ENCODE results near the gene PHKA2.
A peak's percentile ranks its signal among the peaks of the same experiment; 100 is the strongest.

Gene PHKA2

DNA sequence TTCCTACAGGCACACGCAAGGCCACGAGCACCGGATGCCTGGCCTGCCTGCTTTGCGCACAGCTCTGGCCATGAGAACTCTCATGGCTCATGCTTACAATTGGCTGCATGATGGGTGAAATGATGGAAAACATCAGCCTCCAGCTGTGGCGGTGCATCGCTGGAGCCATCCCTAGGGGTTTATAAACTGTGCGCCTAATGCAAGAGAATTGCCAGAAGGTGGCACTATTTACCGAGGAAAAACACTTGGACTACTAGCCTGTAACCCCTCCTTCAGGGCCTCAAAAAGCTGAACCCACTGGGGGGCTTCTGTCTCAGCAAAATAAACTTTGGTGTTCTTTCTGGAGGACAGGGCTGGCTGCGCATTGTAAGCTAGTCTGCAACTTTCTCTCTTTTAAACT, 51.9 kb downstream of the PHKA2 start:
- peak; percentile 27 for DNase-seq

DNA sequence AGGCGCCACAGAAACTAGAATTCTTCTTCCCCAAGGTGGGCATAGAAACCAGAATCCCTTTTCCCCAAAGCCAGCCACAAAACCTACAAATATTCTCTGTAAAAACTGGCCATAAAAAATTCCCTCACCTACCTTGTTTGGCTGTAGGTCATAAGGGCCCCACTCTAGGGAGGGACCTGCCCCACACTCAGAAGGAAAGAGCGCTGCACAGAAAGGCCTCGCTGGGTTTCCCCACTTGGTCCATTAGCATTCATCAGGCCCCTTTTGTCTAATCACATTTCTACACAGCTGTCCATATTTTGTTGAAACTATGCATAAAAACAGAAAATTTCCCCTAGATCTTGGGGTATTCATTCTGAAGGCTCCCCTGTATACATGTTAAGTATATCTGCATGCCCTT, 54.1 kb downstream of the PHKA2 start:
- DNase-seq, result no peak

DNA sequence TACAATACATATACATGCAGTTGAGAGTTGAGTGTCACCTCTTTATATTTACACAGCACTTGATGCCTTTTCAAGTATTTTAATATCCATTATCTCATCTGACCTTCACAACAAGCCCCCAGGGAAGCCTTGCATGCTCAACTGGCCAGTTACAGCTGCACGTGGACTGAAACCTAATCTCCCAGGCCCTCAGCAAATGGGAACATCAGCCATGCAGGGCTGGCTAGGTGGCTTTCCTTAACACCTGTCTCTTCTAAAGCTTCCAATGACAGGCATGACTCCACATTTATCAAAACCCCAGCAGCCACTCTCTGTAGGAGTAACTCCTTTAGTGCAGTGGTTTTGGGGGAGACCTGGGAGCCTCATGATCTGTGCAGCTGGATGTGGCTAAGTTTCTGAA, 56.4 kb downstream of the PHKA2 start:
- no peak for DNase-seq

DNA sequence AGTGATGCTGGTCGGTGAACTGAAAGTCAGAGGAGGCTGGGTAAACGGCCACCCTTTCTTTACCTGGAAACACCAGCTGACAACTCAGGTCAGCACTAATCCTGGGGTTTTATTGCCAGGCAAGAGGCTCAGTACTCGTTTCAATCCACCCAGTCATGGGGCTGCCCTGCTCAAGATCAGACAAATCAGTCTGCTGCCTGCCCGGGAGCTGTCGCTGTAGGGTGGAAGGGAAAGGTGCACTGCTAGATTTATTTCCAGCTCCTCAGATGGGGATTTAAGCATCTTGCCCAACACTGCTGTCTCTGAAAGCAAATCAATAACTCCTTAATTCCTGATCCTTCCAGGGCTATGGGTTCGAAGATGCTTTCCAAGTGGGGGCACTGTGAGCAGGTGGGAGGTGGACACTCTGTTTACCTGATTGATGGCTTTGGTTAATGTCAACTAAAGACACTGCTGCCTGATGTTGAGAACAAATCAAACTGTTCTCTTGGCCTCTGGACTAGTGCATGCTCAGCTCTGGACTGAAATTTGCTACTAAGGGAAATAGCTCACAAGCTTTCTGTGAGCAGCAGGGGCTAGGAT, 59.3 kb downstream of the PHKA2 start:
- no peak for DNase-seq

DNA sequence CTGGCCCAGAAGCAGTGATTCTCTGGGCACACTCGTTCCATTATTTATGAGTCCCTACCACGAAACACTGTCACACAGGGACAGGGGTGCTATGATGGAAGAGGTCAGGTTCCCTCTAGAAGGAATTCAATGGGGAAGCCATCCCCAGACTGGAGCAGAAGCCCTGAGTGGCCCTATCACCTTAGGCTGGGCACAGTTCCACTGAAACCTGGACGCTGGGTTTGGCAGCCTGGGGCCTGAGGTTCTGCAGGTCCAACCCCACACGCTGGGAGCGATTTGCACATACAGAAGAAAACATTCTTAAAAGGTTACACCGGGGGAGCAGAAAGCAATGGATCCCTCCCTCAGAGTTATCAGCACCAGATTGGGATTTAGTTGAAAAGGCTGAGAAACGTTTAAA, 63.3 kb downstream of the PHKA2 start:
- DNase-seq, result no peak

DNA sequence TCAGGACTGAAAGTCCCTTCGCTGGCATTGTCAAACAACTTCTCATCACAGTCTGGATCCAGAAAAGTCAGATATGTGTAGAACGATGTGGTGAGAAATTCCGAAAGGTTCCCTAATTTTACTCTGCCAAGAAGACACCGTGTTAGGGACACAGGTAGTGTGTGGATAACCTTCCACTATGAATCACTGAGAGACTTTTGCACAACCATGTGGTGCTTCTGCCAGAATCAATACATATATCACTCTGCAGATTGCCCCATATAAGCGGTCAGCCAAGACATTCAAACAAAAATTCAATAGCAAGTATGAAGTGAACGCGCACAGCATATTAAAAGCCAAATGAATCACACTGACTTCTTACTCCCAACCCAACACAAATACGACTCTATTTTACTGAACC, 63.8 kb downstream of the PHKA2 start:
- no peak for DNase-seq

DNA sequence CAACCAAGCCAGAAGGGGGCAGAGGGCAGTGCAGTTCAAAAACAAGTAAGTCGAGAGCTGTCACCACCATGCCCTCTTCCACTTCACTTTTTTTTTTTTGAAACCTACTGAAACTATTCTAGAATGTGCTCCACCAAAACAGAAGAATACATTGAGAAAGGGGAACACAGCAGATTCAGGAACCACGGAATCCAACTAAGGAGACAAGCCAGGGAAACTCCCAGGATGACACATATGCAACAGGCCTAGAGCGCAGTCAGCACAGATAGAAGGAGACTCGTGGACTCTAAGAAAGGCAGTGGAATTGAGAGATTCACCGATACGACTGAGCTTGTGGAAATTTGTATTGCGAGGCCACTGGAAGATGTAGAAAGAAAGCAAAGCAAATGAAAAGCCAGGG, 66.1 kb downstream of the PHKA2 start:
- no peak for DNase-seq

DNA sequence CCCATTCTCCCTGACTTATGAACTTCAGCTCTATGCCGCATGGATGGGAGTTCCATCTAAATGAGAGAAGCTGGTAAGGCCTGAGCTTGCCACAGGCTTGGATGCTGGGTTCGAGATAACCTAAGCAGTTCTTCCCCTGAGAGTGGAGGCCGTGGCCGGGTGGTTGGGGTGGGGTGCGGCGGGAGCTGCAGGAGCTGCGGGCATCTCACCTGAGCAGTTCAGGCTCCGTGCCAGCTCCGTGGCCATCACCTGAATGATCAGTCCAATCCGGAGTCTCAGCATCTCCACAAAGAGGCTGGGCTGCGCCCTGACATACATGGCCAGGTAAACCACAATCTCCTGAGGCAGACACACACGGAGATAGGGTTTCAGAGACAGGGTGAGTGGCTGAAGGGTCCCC, 77.6 kb downstream of the PHKA2 start:
- DNase-seq, result no peak

DNA sequence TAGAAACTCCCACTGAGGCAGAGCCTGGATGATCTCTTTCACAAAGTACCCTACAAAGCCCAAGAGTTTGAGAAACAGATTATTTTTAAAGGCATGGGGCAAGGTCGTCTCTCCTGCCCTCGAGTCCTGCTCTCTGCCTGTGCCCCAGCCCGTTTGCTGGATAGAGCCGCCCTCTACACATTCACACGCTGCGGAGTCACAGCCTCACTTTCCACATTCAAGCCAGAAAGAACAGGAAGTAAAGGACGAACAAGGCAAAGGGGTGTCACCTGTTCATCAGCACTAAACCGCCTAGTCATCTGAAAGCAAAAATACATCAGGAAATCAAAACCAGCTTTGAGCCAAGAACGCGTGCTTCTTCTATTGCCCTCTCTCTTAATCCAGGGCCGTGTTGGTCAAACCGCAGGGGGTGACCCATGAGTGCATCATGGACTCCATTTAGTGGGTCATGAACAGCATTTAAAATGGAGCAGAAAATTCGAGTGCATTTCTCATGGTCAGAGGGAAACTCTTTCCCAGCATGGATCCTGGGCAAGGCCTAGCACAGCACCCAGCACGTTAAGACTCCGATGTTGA, 83.4 kb downstream of the PHKA2 start:
- DNase-seq, result no peak

DNA sequence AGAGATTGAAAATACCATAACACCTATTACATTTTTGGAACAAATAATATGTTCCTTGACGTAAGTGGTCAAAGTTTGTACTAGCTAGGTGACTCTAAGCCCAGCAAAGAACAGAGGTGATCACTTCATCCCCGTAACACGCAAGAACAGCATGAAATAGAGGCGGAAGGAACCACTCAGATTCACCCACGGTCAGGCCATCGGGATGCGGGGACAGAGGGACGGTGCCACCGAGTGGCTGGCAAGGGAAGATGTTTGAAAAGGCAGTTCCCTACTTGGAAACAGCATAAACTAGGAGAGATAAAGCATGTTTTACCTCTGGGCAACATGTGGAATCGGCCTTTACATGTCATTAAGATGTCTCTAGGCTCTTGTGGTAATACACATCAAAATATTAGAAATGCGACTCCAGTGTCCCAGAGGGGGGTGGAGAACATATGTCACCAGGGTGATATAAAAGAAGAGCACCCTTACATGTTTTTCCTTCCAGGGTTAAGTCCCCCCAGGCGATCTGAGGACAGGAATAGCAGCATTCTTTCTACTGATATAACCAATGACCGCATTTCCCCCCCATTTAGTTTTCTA, 84.0 kb downstream of the PHKA2 start:
- no peak for DNase-seq

DNA sequence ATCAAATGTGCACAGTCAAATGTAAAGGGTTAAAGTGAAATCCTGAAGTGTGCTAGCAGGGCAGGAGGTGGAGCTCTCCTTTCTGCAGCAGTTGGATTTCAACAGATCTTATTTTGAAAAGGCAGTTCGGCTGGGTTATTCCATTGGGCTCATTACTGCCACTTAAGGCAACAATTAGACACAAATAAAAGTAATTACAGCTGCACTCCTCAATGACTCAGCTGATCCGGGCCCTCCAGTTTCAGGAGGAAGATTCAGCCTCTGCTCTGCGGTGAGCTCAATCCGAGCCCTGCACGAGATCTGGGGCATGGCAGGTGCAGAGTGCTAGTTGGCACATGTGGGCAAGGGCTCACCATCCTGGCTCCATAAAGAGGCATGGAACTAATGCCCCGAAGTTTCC, 85.4 kb downstream of the PHKA2 start:
- DNase-seq, result no peak

DNA sequence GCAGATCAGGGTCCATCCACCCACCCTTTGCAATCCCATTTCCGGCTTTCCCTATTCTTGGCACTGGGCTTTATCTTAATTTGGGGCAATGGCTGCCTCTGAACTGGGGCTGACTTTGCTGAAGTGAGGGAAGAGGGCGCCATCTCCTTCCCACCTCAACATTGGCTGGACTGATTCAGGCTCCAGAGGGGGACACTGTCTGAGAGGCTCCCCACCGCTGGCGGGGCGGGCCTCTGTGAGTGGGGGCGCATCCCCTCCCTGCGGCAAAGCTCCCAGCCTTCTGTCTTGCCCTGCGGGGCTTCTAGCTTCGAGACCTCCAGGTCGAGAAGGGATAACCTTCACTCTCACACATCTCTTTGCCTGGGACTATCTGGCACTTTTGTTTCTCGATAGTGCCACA, 85.8 kb downstream of the PHKA2 start:
- DNase-seq, result no peak

DNA sequence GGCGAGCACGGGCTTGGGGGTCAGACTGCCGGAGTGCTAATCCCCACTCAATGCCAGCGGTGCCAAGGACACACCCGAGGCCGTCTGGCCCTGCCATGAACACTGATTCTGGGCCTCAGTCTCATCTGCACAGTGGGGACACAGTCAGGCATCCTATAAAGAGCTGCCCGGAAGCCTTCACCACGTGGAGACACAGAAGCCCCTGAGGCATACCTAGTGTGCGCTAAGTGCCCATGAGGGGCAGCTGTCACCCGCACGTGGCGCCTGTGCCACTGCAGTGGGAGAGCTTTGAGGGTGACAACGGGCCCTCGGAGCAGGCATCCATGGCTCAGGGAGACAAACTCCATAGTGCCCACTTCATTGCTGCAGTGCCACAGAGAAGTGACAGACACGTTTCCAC, 86.3 kb downstream of the PHKA2 start:
- DNase-seq, result no peak

DNA sequence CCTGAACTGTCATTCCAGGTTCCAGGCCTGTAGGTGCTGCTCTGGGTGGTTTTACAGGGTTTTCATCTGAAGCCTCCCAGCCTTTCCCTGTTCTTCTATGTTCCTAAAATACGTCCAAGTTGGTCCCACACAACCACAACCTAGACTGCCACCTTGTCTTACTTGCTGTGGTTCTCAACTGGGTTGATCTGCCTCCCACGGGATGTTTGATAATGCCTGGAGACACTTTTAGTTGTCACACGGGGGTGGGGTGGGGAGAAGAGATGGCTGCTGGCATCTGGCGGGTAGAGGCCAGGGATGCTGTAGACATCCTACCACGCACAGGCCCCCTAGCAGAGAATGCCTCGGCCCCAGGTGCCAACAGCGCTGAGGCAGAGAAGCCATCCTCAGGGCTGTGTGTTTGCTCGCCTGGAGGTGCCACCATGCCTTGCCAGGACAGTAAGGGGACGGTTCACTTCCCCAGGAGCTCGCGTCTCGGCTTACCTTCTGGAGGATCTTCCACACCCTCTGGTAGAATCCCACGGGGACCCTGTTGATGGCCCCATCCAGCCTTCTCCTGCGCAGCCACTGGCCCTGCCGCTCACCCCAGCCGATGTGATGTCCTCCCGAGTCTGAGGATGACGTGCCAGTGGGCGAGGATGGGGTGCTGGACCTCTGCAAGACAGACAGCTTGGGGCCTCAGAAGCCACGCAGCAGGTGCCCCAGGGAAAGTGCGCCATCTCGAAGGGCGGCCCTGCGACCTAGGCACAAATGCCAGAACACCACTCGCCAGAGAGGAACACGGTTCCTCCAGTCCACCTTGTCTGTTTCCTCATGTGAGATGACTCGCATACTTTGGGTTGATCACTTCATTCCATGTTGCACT, 87.0 kb downstream of the PHKA2 start:
- DNase-seq, result no peak

DNA sequence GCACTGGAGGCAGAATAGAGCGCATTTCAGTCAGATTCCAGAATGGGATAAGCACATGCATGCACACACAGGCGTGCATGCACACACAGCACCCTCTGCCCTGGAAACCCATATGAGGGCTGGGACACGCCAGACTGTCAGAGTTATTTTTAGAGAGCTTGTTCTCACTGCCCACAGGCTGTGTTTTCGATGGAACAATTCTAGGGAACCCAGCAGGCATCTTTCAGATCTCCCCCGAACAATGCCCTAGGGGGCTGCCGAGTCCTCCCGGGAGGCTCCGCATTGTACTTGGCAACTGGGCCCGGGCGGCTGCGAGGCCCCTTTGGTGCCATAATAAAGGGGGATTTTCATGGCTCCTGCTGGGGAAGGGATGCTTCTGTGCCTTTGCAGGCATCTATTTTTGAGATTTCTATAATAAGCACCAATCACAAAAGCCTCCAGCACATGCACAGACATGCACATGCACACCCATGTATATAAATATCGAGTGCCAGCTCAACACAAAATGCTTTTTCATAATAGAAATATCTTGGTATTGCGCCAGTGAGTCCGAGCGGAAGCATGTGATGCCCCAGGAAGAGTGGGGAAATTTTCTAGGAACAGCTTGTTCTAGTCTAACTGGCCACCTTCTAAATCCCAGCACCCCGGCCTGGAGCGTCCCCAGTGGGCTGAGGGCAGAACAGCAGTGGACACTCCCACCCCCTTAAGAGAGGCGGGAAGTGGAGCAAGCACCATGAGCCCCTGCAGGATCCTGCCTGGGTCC, 88.5 kb downstream of the PHKA2 start:
- peak; percentile 75 for DNase-seq

DNA sequence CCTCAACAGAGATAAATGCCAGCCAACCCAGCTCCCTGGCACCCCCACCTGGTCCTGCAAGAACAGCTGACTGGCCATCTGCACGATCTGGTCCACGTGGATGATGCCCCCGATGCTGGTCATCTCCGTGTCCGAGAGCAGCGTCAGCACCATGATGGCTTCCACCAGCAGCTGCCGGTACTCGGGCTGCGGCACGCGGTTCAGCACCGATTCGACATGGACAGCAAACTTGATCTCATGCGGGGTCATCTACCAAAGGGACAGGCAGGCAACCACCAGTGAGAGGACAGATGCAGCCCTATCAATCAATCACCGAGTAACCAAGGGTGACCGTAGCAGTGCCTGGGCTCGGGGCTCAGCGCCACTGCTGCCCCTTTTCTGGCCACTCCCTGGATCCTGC, 89.8 kb downstream of the PHKA2 start:
- no peak for DNase-seq

DNA sequence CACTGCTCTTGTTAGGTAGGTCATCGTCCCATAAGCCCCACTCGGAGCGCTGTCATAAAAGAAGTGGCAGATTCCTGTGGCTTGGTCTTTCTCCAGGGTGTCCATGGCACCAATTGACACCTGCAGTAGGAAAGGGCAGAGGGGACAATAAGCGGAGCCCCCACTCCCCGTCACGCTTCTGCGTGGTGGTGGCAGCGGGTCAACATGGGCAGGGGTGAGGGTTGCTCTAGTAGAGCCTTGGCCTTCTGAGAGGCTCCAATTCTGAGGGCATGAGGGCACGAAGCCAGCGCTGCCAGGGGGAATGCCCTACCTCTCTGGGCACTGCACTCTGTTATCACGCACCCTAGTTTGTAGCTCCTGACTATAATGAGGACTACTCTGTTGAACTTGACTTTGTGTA, 90.4 kb downstream of the PHKA2 start:
- no peak for DNase-seq

DNA sequence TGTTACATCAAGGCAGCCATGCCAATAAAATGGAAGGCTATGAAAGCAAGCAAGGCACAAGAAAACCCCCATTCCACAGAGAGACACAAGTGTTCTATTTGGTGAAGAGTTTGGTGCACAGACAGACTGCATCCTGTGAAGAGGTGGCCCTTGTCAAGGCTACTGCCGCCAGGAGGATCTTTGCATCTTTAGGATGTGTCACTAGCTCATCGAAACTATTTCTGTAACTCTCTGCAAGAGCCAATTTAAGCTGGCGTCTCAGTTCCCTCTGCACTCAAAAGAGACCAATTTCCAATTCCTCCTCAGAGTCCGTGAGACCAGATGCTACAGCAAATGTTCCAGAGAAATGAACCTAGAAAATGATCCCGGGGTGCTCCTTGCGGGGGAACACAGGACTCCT, 91.0 kb downstream of the PHKA2 start:
- no peak for DNase-seq

DNA sequence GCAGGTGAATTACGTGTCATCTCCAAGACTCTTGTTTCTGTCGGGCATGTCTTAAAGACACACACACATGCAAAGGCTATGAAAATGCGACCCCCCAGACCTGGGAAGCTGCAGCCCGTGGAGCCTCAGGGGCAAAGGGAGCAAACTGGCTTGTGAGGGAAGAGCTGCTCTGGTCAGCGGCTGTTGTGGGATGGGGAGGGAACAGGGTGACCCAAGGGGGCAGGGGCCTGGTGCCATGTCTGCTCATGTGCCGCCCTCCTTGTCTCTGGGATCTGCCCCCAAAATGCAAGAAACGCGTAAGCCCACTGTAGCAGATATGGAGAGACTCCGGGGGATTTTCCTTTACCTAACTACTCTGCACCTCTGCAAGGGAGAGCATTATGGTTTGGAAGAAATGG, 92.4 kb downstream of the PHKA2 start:
- DNase-seq, result no peak

DNA sequence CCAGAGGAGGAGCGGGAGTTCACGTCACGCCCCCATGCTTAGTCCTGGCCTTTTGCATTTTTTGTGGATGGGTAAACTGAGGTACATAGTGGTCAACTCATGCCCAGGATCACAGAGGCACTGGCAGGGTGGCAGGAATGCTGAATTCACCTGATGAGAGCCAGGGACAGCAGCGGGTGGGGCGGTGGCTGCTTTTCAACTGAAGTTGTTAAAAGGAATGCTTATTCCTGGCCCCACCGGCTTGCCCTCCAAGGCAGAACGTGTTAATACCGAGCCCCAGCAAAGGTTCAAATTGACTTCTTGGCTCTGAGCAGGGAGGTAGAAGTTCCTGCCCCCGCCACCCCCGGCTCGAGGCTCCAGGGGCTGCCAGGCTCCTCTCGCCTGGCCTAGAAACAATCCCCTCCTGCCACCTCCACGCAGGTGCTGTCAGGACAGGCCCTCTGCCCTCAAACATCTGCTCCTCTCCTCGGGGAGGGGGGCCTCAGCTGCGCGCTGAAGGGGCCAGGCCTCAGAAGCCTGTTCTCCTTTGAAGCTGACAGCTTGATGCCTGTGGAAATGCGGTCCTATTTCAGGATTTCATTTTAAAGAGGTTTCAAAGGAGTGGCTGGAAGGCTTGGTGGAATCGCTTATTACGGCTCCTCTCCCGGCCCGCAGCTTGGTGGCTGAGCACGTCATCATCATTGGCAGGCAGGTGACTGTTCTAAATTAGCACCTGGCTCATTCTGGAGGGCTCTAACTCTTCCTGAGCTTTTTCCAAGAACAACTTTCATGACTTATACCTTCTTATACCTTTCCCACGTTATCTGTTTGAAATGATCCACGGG, 93.0 kb downstream of the PHKA2 start:
- DNase-seq, result no peak

DNA sequence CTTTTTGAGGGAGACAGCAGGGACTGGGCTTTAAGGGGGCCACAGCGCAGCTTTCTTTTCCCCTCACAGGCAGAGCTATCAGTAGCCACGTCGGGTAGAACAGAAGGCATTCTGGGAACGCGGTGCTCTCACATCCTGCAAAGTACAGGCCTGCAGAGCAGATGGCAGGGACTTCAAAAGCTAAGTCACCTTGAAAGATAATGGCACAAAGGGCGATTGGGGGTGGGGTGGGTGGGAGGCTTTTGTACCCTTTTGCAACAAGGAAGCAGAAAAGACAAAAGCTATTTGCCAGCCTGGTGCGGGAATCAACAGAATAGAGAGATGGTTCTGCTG, 93.9 kb downstream of the PHKA2 start:
- DNase-seq, result no peak

DNA sequence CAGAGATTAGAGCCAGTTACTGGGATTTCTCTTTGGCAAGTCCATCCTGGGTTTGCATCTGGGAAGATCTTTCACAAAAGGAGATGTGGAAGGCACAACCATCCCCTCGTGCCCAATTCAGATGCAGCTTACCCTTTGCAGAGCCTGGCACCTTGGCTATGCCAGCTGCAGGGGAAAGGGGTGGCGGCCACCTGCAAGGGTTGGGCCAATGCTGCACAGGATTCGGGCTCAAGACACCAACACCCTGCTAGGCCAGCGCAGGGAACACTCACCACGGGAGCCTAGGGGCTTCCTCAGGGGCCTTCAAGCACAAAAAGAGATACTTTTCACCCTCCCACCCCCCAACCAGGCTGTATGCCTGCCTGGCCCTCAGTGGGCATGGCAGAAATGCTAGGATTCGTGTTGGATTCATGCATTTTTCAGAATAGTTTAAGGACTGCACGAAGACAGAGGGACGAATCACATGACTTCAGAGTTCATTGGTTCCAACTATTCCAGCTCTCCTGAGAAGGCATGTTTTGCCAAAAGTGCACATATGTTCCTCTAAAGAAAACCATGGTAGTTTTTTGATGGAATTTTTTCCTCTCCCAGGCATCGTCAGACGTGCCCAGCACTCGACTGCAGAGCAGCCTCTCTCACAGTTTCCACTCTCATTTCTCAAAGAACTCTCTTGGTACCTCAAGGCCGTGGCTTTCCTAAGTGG, 94.4 kb downstream of the PHKA2 start:
- no peak for DNase-seq

Data from fibroblast of skin of back (primary cell).